Activated T-cell treated with anti-CD3 and anti-CD28 coated beads for 24 hours (primary cell): ENCODE data around the gene TRIM40.

Experiments used
- DNase-seq: peaks from one replicate; pipeline ENCODE4 v3.0.0-alpha.2; 2020; ENCODE audit warnings: low read depth

The TRIM40 gene, protein sequence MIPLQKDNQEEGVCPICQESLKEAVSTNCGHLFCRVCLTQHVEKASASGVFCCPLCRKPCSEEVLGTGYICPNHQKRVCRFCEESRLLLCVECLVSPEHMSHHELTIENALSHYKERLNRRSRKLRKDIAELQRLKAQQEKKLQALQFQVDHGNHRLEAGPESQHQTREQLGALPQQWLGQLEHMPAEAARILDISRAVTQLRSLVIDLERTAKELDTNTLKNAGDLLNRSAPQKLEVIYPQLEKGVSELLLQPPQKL

DNA sequence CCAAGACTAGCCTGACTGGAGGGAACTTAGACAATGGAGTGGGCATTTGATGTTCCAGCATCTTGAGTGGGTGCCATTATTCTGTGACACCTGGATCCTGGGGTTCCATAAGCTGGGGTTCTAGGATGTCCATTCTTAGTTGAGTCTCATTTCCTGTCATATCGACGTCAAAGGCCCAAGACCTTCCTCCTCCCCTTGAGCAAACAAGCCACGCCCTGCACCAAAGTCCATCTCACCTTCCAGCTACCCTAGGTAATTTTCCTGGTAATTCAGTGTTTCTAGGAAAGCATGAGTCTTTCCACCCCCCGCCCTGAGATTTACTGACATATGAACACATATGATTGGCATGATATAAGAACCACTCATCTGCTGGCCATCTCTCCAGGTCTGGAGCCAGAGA lies at the start of gene TRIM40:
TSS of gene TRIM40 (plus strand) at position 384 of the 400 bp plus-strand sequence. CDS start 897 bp downstream, outside the sequence.
- no peak for DNase-seq

DNA sequence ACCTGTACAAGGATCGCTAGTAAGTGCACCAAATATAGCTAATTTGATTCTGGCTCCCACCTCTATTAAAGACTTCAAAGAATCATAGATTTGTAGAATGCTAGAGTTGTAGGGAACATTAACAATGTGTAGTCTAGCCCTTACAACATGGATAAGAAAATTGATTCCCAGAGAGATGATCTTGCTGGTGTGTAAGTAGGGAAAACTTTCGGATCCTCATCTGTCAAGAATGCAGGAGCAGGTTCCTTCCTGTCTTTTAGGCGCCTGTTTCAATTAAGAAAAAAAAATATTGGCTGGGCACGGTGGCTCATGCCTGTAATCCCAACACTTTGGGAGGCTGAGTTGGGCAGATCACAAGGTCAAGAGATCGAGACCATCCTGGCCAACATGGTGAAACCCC lies 48.1 kb upstream of the TRIM40 start:
- DNase-seq: no peak

DNA sequence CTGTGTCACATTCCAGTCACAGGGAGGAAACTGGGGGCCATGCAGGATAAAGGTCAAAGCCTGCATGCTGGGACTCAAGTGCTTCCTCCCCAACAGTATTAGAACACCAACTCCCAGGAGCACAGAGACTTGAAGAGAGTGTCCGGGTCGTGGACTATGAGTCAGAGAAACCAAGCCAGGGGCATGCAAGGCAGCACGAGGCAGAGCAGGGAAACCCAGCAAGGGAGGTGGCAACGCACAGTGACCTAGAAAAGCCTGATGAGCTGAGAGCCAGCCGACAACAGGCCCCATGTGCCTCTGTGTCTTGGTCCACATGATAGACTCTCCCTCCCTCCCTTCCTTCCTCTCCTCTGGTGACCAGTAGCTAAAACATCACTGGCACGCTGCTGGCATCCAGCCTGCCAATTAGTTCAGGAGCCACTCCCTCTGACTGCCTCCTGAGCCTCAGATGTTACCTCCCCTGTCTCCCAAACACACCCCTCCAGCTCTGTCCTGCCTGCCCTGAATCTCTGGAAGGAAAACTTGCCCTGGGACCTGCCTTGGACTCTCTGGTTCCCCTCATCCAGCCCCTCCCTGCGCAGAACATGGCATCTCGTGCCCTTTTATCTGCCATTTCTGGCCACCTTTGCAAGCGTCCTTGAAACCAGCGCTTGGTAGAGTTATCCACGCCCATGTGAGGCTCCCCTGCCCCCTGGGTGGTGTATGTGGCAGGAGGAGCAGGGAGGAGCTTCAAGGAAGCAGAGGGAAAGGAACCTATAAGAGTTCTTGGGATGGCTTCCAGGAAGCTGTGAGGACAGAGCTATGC lies 44.2 kb upstream of the TRIM40 start:
- no peak for DNase-seq

DNA sequence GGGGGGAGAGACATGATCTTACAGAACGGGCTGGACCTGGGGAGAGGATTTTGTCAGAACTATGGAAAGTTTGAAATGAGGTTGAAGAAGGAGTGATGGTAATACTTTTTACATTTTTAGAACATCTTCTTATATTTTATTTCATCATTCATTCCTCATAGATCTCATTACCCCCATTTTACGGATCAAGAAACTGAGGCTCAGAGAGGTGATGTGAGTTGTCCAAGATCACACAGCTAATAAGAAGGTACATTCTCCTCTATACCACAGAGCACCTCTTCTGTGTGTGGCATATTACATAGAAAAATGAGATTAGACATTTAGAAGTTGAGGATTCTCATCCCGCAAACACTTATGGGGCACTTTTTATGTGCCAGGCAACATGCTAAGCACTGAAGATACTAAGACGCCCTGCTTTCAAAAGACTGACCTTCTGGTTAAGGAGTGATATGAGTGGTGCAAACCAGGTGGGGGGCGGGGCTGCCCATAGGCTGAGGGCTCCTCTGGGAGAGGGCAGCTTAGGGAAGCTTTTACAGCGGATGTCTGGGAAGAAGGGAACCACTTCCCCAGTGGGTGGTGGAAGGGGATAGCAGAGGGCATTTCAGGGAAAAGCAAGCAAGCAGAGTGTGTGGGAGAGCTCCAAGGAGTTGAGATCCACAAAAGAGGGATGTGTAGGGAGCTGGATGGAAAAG lies 42.9 kb upstream of the TRIM40 start:
- DNase-seq: no peak

DNA sequence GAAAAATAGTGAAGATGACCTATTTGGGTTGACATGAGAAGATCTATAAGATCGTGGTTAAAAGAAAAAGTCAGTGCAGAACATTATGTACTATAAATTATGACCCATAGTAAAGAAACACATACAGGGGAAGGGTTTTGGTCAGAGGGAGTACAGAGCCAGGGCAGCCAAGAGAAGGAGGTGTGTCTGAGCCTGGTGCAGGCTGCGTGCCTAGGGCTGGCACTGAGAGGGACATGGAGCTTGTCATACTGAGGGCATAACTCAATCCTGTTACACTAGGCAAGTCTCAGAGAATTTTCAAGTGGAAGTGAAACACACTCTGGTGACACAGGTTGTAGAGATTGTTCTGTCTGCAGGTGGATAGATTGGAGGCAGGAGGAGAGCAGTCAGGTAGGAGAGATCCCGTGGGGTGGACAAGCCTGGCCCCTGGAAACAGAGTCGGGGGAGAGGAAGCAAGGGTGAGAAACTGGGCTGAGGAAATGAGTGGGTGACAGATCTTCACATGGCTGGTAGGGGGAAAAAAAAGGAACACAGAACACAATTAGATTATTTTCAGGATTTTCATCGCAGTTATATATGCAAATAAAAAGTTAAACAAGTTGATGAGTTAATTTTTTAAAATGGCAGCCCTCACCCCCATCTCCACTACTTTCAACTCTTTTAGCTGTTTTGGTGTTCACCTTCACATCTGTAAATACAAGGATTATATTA lies 41.8 kb upstream of the TRIM40 start:
- no peak for DNase-seq

DNA sequence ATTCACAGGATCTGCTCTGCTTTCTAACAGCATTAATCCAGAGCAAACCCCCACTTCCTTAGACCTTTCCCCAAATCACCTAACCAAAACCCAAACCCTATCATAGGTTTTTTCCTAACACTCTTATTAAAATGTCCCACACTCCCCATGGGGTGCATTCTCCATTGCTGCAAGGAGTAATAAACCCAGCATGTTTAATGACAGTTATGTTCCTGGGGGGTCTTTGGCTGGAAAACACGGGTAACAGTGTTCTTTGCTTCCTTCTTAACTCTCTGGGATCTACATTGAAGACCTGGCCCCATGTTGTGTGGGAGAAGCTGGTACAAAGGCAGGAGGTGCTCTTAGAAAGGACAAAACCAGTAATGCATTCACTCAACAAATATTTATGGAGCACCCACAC lies 39.1 kb upstream of the TRIM40 start:
- no peak for DNase-seq

DNA sequence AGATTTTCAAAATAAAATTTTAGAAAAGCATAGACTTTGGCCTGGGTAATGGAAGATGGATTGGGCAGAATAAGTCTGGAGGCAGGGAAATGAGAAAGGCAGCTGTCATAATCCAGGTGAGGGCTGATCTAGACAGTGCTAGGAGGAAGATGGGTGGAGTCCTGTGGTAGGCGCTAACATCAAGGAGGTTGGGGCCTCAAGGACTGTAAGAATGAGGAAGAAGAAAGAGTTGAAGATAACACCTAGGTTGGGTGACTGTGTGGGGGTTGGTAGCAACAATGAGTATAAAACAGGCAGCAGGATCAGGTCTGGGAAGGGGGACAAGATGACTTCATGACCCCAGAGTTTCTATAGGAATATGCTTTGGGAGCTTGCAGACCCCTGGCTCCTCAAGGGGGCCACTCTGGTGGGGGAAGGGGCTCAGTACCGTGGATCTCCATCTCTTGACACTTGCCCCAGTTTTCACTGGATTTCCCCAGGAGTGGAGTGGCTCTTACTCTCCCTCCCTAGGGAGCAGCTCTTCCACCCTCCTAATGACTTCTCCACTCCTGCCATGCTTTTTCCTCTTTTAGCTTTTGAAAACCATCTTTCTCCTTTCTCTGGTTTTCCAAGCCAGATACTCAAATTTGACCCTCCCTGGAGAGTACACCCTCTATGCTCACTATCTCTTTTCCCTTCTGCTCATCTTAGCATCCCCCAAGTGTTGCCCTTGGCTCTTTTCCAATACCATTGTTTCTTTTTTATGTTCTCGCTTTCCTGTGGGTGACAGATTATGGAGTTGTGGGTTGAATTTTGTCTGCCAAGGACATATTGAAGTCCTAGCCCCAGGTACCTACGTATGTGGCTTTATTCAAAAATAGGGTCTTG lies 37.8 kb upstream of the TRIM40 start:
- DNase-seq: no peak

DNA sequence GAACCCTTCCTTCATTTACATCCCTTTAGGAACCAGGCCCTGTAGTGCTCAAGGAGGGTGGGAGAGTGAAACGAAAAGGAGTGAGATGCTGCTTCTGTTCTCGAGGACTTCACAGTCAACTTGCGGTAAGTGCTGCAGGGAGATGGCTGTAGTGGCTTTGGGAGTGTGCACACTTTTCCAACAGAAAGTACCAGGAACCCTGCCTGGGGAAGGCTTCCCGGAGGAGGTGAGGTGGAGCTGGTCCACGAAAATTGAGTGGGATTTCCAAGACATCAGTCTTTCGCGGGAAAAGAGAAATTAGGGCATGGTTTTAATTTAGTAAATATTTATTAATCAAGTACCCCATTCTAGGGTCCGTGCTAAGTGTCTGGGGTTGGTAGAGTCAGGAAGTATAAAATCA lies 35.8 kb upstream of the TRIM40 start:
- DNase-seq: no peak

DNA sequence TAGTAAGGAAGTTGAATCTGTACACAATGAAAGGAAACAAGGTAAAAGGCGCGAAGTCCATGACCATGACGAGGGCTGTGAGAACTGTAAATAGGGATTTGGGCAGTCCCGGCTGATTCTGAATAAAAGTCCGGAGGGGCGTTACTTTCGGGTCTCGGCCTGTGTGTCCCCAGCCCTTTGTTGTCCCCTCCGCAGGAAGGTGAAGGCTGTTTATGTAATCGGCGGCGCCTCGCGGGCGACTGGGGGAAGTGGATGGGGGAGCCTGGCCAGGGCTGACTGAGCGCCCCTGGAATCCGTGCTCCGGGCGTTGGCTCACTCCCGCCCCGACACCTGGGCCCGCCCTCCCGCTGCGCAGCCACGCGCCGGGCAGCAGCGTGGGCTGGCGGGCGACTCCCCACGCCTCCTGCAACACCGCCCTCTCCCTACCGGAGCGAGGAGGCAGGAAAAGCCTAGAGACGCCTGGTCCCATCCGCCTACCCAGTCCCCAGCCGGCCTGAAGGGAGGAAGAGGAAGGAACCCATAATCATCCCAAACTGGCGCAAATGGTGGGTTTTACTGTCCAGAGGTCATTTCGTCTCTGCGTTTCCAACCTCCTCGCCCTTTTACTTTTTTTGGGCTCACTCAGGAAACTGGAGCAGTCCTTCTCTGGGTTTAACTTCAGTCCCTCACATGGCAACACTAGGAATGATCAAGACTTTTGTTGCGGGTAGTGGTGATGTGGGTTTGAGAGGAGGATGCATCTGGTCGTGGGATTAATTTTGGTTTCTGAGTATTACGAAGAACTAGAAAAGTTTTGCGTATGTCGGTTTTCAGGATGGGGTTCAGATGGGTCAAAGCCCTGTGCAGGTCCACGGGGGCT lies 35.1 kb upstream of the TRIM40 start:
- no peak for DNase-seq

DNA sequence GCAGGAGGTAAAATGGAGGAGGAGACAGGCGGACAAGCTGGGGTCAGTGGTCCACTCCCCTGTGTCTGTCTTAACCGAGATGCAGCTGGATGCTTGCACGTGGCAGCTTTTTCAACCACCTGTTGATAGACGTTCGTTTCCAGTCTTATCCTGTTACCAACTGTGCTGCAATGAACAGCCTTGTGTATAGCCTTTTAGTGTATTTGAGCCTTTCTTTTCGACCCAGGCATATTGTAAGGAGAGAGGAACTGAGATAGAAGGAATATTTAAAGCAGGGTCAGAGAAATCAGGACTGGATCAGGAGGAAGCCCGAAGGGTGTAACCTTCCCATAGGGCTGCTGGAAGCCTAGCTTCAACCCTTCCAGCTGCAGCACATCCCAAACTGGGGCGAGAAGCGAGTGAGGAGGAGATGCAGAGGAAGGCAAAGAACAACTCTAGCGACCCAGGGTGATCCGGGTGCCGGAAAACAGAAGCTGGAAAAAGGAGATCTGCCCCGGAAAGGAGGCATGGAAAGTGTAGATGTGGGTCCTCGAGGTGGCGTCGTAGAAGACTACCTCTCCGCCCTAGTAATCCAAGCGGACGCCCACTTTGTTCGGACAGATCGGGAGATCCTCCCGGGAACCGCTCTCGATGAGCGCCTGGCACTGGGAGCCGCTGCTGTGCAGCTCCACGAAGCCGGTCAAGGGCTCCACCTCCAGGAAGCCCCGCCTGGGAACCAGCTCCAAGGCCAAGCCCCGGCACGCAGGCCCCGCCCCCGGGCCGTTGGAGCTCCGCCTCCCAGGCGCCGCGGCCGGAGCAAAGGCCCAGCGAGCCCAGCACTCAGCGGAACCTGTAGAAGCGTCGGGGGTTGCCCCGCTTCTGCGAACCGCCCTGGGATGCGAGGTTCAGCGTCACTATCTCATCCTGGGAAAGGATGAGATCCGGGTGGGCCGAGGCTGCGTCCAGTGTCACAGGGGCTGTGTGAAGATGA lies 34.2 kb upstream of the TRIM40 start:
- DNase-seq: peak; percentile 55

DNA sequence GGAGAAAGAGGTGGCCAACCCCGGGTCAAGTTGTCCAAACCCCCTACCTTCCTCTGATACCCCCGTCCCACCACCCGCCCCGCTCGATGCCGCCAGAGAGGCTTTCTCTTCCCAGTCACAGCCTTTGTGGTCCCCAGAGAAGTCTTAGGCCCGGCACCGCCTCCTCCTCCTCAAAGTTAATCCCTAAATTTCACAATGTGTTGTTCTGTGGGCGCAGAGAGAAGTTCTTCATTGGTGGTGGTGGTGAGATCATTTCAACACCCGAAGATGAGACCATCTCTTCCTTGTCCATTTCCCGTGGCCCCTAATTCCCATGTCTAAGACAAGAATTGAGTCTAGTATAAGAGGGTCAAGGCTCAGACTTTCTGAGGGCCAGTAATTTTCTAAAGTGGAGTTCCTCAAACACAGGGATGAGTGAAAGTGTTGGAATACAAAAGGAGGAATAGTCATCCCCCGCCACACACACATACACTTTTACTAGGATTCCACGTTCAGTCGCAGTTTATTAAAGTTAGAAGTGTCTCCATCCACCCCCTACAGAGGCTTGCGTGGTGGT lies 33.4 kb upstream of the TRIM40 start:
- DNase-seq: no peak

DNA sequence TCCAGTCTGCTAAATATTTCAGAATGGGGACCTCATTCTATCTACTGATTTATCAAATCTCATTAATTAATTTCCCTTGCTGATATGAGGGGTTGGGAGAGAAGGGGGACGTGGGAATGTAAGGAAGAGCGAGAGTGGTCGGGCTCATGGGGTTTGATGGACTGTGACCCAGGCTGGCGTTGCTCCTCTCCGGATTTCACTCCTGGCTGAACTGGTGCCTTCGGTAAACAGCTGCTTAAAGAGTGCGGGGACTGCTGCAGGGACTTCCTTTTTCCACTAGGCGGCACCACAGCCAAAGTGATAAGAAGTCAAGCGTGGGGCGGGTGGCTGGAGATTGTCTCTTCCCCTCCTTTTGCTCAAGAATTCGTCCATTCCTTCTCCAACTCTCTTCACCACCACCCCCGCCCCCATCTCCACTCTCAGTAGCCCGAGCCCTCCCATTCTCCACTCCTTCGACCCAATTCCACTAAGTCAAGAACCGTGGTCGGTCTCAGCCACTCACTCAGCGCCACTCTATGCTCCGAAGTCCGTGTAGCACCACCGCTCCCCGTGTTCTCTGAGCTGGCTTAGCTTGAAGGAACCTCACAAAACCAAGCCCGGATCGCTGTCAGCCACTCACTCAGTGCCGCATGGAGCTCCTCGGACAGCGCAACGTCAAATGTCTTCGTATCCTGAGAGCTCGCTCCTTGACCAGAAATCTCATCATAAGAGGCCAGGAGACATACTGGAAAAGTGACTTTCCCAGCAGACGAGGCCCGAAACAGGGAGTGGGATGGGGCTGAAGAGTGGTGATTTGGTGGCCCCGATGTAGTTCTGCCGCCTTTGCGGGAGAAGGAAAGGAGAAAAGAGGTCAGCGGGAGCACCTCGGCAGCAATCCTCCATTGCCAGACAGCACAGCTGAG lies 32.7 kb upstream of the TRIM40 start:
- DNase-seq: peak; percentile 80

DNA sequence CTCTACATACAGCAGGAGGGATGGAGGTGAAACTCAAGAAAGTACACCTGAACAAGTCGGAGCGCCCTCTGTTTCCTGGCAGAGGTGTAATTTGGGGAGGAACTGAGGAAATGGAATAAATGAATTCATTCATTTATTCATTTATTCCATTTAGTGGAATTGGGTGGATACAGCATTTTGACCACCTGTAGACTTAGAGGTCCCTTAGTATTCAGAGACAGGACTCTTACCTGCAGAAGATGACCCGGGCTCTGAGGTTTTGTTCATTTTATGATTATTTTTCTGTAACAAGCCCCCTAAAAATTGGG lies 32.1 kb upstream of the TRIM40 start:
- no peak for DNase-seq

DNA sequence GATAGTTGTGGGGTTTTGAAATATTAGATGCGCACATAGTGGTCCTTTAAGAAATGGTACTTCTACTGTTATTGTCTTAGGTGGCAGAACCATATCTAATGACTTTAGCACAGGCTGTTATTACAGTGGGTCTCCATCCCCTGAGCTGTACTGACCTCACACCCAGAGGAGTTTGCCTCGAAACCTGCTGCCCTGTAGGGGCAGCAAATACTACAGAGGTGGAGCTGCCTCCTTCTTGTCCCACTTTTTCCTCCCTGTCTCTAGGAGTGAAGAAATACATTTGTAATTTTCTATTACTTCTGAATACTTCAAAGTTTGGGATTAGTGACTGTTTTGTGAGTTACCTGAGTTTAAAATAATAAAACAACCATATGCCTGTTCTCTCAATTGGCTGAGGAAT lies 31.3 kb upstream of the TRIM40 start:
- DNase-seq: no peak

DNA sequence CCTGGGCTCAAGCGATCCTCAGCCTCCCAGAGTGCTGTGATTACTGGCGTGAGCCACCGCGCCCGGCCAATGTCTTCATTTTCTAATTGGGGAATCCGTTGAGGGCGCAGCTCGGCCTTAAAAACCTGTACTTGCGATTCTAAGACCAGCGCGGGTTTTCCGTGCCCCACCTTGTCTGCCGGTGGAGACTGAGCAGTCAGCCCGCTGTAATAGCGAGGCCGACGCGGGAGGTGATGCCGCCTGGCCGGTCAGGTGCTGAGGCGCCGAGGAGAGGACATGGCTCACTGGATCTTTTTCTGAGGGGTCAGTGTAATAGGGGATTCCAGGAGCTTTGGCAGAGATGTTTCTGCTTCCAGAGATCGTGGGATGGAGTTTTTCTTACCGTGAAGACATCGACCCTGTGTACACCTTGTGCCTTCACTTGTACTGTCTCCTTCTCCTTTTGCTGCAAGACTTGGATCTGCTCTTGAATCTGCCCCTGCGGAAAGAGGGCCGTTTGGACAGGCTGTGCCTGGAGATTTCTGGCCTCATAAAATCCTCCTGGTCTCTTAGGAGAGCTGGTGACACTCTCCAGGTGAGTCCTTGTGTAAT lies 24.6 kb upstream of the TRIM40 start:
- DNase-seq: no peak

DNA sequence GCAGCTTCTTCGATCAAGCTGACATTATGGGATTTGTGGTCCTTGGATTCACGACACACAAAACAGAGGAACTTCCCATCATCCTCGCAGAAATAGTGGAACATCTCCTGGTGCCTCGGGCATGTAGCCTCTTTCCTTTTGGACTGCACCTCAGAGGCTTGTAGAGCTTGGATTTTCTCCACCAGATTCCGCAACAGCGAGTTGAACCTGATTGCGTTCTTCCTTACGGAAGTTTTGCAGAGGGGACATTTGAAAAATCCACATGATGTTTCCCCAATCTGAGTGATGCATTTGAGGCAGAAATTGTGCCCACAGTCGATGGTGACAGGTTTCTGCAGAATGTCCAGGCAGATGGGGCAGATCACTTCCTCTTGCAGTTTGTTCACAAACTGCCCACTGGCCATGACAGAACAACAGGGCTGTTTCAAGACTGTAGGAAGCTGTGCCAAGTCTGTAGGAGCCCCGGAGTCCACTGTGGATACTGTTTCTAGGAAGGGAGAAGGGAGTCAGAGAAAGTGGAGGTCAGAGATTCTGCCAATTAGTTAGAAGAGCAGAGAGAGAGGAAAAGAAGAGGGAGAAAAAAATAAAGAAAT lies 23.4 kb upstream of the TRIM40 start:
- no peak for DNase-seq
